Coronary artery (tissue), 2 donors: ENCODE results near the gene KLF16.

ENCODE experiments used
- DNase-seq: peaks from one replicate; pipeline ENCODE4 v3.0.0-alpha.2; 2017; ENCODE audit warnings: low spot score
- H3K27ac ChIP-seq, 2 donors: fragments of 200-600 bp; sonication (generic); one replicate each; pipeline ENCODE4 v1.5.1; 2016 to 2019
- H3K4me3 ChIP-seq: fragments of 200-600 bp; sonication (generic); 2 replicates; pipeline ENCODE4 v1.5.1; 2016; ENCODE audit warnings: mild to moderate bottlenecking, moderate library complexity
- CTCF ChIP-seq: fragments of 200-600 bp; sonication (generic); IDR thresholded peaks from one replicate; pipeline ENCODE4 v1.5.1; 2019; ENCODE audit warnings: antibody characterized with exemption

KLF16 gene

GRCh38 chr19:1814833-1815604 is 48.4 kb downstream of the KLF16 start:
- TF ChIP-seq CTCF = no peak
- no peak overlapping the region for H3K27ac ChIP-seq
- H3K4me3 ChIP-seq = no peak overlapping the region
- DNase-seq = no peak

- Histone ChIP-seq H3K27ac (no peak overlapping the region), H3K4me3 (no peak overlapping the region)
- DNase-seq = no peak
- TF ChIP-seq CTCF = no peak
These were observed 49.0 kb downstream of the KLF16 start for GRCh38 chr19:1814391-1814790.

- Histone ChIP-seq H3K27ac (peak overlapping the region; percentile 3 to 88), H3K4me3 (peak overlapping the region; percentile 80)
- no peak for TF ChIP-seq CTCF
- DNase-seq = no peak
These were observed 49.9 kb downstream of the KLF16 start for GRCh38 chr19:1813192-1814182.

GRCh38 chr19:1812426-1813191 is 50.8 kb downstream of the KLF16 start:
- DNase-seq = peak; percentile 91
- Histone ChIP-seq H3K4me3 (peak overlapping the region; percentile 80), H3K27ac (peak overlapping the region; percentile 3 to 88)
- TF ChIP-seq CTCF = peak; percentile 16

- no peak for TF ChIP-seq CTCF
- H3K4me3 ChIP-seq = peak within 1 kb of the TSS; percentile 80
- peak within 1 kb of the TSS; percentile 52 to 88 for H3K27ac ChIP-seq
- DNase-seq = no peak
These were observed 51.4 kb downstream of the KLF16 start, which contains the start of gene ATP8B3 for GRCh38 chr19:1811942-1812425. TSS of gene ATP8B3 (minus strand) at chr19:1812276. CDS start at chr19:1811736, 540 bp downstream.

- peak; percentile 85 for DNase-seq
- H3K27ac ChIP-seq = peak overlapping the region; percentile 52 to 88
These were observed 51.9 kb downstream of the KLF16 start for GRCh38 chr19:1811472-1811894.

More at GRCh38 chr19:1811472-1811894, 51.9 kb downstream of the KLF16 start:
- TF ChIP-seq CTCF = no peak
- H3K4me3 ChIP-seq = peak overlapping the region; percentile 80
